HCT116 (cell line): Measurements from ENCODE around the gene OR4K17.

Source experiments
- EZH2phosphoT487 ChIP-seq: fragments of 200-600 bp; IDR thresholded peaks from 2 replicates; pipeline ENCODE4 v1.6.1; 2018; ENCODE audit warnings: antibody characterized with exemption, borderline replicate concordance
- POLR2A ChIP-seq: IDR thresholded peaks from 2 replicates; pipeline ENCODE4 v1.7.0; 2011; ENCODE audit warnings: borderline replicate concordance; ENCODE audit not compliant: insufficient read depth, insufficient read length; ENCODE audit errors: extremely low read depth
- RAD21 ChIP-seq: IDR thresholded peaks from 2 replicates; pipeline ENCODE4 v1.6.1; 2012; ENCODE audit warnings: low read depth, mild to moderate bottlenecking
- SRF ChIP-seq: IDR thresholded peaks from 2 replicates; pipeline ENCODE4 v1.6.1; 2012; ENCODE audit warnings: low read depth
- ZNF274 ChIP-seq: fragments of 200-500 bp; sonication (Bioruptor generic); IDR thresholded peaks from 2 replicates; pipeline ENCODE4 v1.6.1; 2014; ENCODE audit warnings: mild to moderate bottlenecking, low read depth, low read length, inconsistent platforms
- TF ChIP-seq, protein P1 (sequence below), 3 experiments: fragments of 200-600 bp in 1 of 3; sonication (generic) in 1 of 3; IDR thresholded peaks in 2 of 3; conservative IDR thresholded peaks in 1 of 3; 2 replicates each; pipeline ENCODE4 v1.5.1; 2012 to 2017; ENCODE audit warnings: low read depth in 2 of 3, low read length in 2 of 3, antibody characterized with exemption in 1 of 3, borderline replicate concordance in 1 of 3, control low read depth in 1 of 3, mild to moderate bottlenecking in 1 of 3, mixed read lengths in 1 of 3, mixed run types in 1 of 3, moderate library complexity in 1 of 3; ENCODE audit not compliant: insufficient read depth in 1 of 3
- TF ChIP-seq, protein P2 (sequence below): IDR thresholded peaks from 2 replicates; pipeline ENCODE4 v1.6.1; 2011; ENCODE audit warnings: mild to moderate bottlenecking, low read length, moderate library complexity; ENCODE audit not compliant: insufficient replicate concordance; ENCODE audit errors: extremely low read depth

DNA sequence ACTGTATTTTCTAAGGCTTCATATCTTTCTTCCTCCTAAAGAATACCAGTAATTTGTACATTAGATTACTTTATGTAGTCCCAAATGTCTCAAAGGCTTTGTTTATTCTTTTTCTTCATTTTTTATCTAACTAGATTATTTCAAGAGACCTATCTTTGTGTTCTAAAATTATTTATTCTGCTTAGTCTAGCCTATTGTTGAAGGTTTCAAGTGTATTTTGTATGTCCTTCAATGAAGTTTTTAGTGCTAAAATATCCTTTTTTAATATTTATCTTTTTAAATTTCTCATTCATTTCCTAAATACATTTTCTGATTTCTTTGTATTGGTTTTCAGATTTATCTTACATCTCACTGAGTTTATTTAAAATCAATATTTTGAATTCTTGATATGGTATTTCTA, 53.9 kb downstream of the OR4K17 start:
- TF ChIP-seq, protein P1, sequence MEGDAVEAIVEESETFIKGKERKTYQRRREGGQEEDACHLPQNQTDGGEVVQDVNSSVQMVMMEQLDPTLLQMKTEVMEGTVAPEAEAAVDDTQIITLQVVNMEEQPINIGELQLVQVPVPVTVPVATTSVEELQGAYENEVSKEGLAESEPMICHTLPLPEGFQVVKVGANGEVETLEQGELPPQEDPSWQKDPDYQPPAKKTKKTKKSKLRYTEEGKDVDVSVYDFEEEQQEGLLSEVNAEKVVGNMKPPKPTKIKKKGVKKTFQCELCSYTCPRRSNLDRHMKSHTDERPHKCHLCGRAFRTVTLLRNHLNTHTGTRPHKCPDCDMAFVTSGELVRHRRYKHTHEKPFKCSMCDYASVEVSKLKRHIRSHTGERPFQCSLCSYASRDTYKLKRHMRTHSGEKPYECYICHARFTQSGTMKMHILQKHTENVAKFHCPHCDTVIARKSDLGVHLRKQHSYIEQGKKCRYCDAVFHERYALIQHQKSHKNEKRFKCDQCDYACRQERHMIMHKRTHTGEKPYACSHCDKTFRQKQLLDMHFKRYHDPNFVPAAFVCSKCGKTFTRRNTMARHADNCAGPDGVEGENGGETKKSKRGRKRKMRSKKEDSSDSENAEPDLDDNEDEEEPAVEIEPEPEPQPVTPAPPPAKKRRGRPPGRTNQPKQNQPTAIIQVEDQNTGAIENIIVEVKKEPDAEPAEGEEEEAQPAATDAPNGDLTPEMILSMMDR (IDR thresholded peaks at IDR 0.05 in 2 of 3, conservative IDR thresholded peaks at IDR 0.05 in 1 of 3; ENCODE audit: borderline replicate concordance in 1 of 3, insufficient read depth in 1 of 3, low read depth in 2 of 3, low read length in 2 of 3) = no peak
- TF ChIP-seq POLR2A (no peak), RAD21 (no peak), EZH2phosphoT487 (no peak), SRF (no peak), ZNF274 (no peak)
- TF ChIP-seq, protein P2, sequence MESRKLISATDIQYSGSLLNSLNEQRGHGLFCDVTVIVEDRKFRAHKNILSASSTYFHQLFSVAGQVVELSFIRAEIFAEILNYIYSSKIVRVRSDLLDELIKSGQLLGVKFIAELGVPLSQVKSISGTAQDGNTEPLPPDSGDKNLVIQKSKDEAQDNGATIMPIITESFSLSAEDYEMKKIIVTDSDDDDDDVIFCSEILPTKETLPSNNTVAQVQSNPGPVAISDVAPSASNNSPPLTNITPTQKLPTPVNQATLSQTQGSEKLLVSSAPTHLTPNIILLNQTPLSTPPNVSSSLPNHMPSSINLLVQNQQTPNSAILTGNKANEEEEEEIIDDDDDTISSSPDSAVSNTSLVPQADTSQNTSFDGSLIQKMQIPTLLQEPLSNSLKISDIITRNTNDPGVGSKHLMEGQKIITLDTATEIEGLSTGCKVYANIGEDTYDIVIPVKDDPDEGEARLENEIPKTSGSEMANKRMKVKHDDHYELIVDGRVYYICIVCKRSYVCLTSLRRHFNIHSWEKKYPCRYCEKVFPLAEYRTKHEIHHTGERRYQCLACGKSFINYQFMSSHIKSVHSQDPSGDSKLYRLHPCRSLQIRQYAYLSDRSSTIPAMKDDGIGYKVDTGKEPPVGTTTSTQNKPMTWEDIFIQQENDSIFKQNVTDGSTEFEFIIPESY = no peak
